Measurements from ENCODE around the gene PCDH1. TPM values are rescaled to one million over a fixed set of nuclear protein-coding genes. Genes with fewer than 3 reads are reported as not detected.

Gene PCDH1
- total RNA-seq, 1 experiment from 2014 or later = 146 TPM

DNA sequence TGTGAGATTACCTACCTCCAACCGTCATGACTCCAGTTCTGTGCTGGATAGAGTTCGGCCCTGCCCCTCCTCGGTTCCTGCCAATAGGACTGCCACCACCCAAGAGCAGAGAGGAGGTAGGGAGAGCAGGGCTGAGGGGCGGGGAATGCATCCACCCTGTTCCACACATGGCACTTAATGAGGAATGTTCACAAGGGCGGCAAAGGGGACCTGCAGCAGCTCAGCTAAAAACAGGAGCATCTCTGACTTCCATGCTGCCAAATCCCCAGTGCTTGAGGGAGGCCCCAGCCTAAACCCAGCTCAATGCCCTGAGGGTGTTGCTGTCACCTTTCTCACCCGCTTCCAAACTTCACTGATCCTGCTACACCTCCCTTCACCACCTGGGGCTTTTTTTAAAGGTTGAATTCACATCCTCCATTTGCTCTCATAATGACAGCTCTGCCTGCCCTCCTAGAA is 37.7 kb upstream of the PCDH1 start:
- Mint-ChIP-seq H3K9me3 (ENCODE audit: low read depth, unreplicated experiment) (no peaks in the 10 kb centered on the region), H3K27ac (ENCODE audit: unreplicated experiment) (no peak overlapping the region), H3K4me3 (ENCODE audit: low read depth, unreplicated experiment) (no peak overlapping the region), H3K36me3 (ENCODE audit: insufficient read depth, unreplicated experiment) (no peaks in the 10 kb centered on the region), H3K4me1 (ENCODE audit: low read depth, unreplicated experiment) (no peaks in the 10 kb centered on the region), H3K27me3 (ENCODE audit: unreplicated experiment) (peaks cover 50% of the 10 kb centered on the region)
- TF ChIP-seq, protein P1, sequence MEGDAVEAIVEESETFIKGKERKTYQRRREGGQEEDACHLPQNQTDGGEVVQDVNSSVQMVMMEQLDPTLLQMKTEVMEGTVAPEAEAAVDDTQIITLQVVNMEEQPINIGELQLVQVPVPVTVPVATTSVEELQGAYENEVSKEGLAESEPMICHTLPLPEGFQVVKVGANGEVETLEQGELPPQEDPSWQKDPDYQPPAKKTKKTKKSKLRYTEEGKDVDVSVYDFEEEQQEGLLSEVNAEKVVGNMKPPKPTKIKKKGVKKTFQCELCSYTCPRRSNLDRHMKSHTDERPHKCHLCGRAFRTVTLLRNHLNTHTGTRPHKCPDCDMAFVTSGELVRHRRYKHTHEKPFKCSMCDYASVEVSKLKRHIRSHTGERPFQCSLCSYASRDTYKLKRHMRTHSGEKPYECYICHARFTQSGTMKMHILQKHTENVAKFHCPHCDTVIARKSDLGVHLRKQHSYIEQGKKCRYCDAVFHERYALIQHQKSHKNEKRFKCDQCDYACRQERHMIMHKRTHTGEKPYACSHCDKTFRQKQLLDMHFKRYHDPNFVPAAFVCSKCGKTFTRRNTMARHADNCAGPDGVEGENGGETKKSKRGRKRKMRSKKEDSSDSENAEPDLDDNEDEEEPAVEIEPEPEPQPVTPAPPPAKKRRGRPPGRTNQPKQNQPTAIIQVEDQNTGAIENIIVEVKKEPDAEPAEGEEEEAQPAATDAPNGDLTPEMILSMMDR (IDR thresholded peaks at IDR 0.05; ENCODE audit: unreplicated experiment) = no peak
- BruUV-seq (replicated peaks) = no TSS peak
- intact Hi-C loops (cut with micrococcal nuclease; ENCODE audit: unreplicated experiment) = no loop called here
- CTCF ChIA-PET = interaction anchor here (0.6 to 1.2 kb wide), 4 partner anchors 8 to 137 kb away, joined by 3 to 4 read pairs (median 3); partner anchors contain the start of gene DELE1
- DNase-seq = no peak

DNA sequence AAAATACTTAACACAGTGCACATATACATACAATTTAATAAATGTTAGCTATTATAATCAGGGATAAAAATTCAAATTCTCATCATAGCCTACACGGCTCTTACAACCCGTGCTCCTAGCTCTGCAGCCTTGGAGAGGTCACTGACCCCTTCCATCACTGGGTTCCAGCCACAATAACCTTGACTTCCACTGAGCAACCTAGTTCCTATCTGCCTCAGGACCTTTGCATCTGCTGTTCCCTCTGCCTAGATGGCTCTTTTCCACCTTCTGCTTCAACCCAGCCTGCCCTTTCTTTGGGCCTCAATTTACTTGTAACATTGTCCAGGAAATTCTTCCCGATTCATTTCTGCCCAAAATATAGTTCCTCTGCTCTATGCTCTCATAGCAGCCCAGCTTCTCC is 36.6 kb upstream of the PCDH1 start:
- CTCF ChIA-PET = interaction anchor here (0.6 to 1.1 kb wide), 3 partner anchors 9 to 223 kb away, joined by 3 to 7 read pairs (median 4); partner anchors contain the start of gene DELE1
- no peak overlapping the region for H3K4me3 Mint-ChIP-seq (ENCODE audit: low read depth, unreplicated experiment)
- TF ChIP-seq, protein P1 (IDR thresholded peaks at IDR 0.05; ENCODE audit: unreplicated experiment) = no peak
- intact Hi-C loops (cut with micrococcal nuclease; ENCODE audit: unreplicated experiment) = no loop called here
- no peak overlapping the region for H3K27ac Mint-ChIP-seq (ENCODE audit: unreplicated experiment)
- no peaks in the 10 kb centered on the region for H3K36me3 Mint-ChIP-seq (ENCODE audit: insufficient read depth, unreplicated experiment)
- no peaks in the 10 kb centered on the region for H3K4me1 Mint-ChIP-seq (ENCODE audit: low read depth, unreplicated experiment)
- peaks cover 50% of the 10 kb centered on the region for H3K27me3 Mint-ChIP-seq (ENCODE audit: unreplicated experiment)
- no peaks in the 10 kb centered on the region for H3K9me3 Mint-ChIP-seq (ENCODE audit: low read depth, unreplicated experiment)
- no TSS peak for BruUV-seq (replicated peaks)
- no peak for DNase-seq

- no peaks in the 10 kb centered on the region for H3K9me3 Mint-ChIP-seq (ENCODE audit: low read depth, unreplicated experiment)
- H3K4me1 Mint-ChIP-seq (ENCODE audit: low read depth, unreplicated experiment) = no peaks in the 10 kb centered on the region
- peak; percentile 54 for DNase-seq
- H3K4me3 Mint-ChIP-seq (ENCODE audit: low read depth, unreplicated experiment) = no peak overlapping the region
- H3K27ac Mint-ChIP-seq (ENCODE audit: unreplicated experiment) = no peak overlapping the region
- peaks cover 50% of the 10 kb centered on the region for H3K27me3 Mint-ChIP-seq (ENCODE audit: unreplicated experiment)
- intact Hi-C loops (cut with micrococcal nuclease; ENCODE audit: unreplicated experiment) = no loop called here
- CTCF ChIA-PET = interaction anchor here (0.6 to 1.1 kb wide), 4 partner anchors 33 to 222 kb away, joined by 3 to 7 read pairs (median 4); no protein-coding TSS in a partner anchor
- H3K36me3 Mint-ChIP-seq (ENCODE audit: insufficient read depth, unreplicated experiment) = no peaks in the 10 kb centered on the region
- TF ChIP-seq, protein P1 (IDR thresholded peaks at IDR 0.05; ENCODE audit: unreplicated experiment) = peak; percentile 31
- BruUV-seq (replicated peaks) = no TSS peak
These were observed 36.1 kb upstream of the PCDH1 start for GRCh38 chr5:141914199-141914743.

DNA sequence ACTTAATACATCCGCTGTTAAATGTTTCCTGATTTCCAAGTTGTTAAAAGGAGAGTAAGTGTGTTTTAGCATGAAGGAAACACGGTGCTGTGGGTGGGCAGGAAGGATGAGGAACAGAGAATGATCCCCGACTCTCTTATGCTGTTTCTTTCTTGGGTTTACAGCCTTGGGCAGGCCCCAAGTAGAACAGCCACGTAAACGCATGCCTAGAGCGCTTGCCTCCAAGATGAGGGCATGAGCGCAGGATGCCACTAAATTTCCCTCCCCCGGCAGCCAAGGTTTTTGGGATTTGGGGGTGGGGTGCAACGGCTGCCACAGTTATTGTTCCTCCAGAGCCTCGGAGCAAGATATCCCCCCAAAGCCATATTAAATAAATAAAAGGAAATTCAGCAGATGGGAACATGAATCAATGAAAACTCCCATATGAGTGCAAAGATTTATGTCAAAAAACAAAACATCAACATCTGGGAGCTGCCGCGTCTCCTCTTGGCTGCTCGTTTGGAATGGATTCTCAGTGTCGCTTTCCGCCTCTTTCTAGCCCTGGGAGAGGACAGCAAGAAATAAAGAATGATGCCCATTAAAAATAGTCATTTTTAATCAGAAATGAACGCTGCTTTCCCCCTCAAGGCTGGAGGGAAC is 35.5 kb upstream of the PCDH1 start:
- intact Hi-C loops (cut with micrococcal nuclease; ENCODE audit: unreplicated experiment) = no loop called here
- no TSS peak for BruUV-seq (replicated peaks)
- H3K27ac Mint-ChIP-seq (ENCODE audit: unreplicated experiment) = no peak overlapping the region
- no peaks in the 10 kb centered on the region for H3K4me1 Mint-ChIP-seq (ENCODE audit: low read depth, unreplicated experiment)
- H3K4me3 Mint-ChIP-seq (ENCODE audit: low read depth, unreplicated experiment) = no peak overlapping the region
- no peaks in the 10 kb centered on the region for H3K9me3 Mint-ChIP-seq (ENCODE audit: low read depth, unreplicated experiment)
- DNase-seq = no peak
- CTCF ChIA-PET = interaction anchor here (0.8 to 1.1 kb wide), 4 partner anchors 10 to 222 kb away, joined by 3 to 5 read pairs (median 3); partner anchors contain the start of gene DELE1
- TF ChIP-seq, protein P1 (IDR thresholded peaks at IDR 0.05; ENCODE audit: unreplicated experiment) = no peak
- no peaks in the 10 kb centered on the region for H3K36me3 Mint-ChIP-seq (ENCODE audit: insufficient read depth, unreplicated experiment)
- peaks cover 50% of the 10 kb centered on the region for H3K27me3 Mint-ChIP-seq (ENCODE audit: unreplicated experiment)

Measured in Calu3 (cell line).